ENCODE measurements around the gene ELFN1.

DNA sequence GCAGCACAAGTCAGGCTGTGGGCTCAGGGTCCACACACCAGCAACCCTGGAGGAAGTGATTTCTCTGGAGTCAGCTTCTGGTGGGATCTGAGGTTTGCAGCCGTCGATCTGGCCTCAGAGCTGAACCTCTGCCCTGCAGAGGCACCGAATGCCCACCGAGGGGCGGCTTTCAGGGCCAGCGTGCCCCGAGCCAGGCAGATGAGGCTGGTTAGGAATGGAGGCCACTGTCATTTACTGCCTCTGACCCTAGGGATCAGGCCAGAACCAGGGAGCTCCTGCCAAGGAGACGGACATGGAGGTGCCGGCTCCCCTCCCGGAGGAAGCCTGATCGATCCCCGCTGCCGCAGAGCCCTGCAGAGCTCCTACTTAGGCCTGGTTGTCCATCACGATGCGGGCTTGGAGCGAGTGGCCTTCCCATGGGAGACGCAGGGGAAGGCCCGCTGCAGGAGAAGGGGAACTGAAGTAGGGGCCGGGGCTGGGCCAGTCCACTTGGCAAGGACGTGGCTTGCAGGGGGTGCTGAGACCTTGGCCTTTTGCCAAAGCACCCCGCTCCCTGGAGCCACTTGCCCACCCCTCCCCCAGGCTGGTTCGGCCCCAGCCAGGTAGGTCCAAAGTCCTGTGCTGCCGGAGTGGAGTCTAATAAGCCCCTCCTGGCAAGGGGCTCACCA, 19.6 kb upstream of the ELFN1 start:
- TF ChIP-seq NFIC (IDR thresholded peaks at IDR 0.05; ENCODE audit: borderline replicate concordance): no peak
- TF ChIP-seq, protein P1, sequence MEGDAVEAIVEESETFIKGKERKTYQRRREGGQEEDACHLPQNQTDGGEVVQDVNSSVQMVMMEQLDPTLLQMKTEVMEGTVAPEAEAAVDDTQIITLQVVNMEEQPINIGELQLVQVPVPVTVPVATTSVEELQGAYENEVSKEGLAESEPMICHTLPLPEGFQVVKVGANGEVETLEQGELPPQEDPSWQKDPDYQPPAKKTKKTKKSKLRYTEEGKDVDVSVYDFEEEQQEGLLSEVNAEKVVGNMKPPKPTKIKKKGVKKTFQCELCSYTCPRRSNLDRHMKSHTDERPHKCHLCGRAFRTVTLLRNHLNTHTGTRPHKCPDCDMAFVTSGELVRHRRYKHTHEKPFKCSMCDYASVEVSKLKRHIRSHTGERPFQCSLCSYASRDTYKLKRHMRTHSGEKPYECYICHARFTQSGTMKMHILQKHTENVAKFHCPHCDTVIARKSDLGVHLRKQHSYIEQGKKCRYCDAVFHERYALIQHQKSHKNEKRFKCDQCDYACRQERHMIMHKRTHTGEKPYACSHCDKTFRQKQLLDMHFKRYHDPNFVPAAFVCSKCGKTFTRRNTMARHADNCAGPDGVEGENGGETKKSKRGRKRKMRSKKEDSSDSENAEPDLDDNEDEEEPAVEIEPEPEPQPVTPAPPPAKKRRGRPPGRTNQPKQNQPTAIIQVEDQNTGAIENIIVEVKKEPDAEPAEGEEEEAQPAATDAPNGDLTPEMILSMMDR (IDR thresholded peaks at IDR 0.05): no peak; the same call in 1 of the 2 replicates
- TF ChIP-seq POLR2AphosphoS5 (IDR thresholded peaks at IDR 0.05; ENCODE audit: low read depth, low read length): no peak
- no peak for TF ChIP-seq TCF12 (IDR thresholded peaks at IDR 0.05)
- TF ChIP-seq EZH2phosphoT487 (IDR thresholded peaks at IDR 0.05; ENCODE audit: borderline replicate concordance, low read depth): no peak
- TF ChIP-seq TAF1 (IDR thresholded peaks at IDR 0.05; ENCODE audit: borderline replicate concordance, low read depth, low read length): no peak
- no peak for TF ChIP-seq NRF1 (IDR thresholded peaks at IDR 0.05; ENCODE audit: low read depth, low read length)
